ENCODE measurements around the gene SLC10A1. TPM values are rescaled to one million over a fixed set of nuclear protein-coding genes. Genes with fewer than 3 reads are reported as not detected.
"Not testable (repeated sequence)": the region's sequence is repeated elsewhere in the genome, so short reads cannot be mapped to it uniquely, and the experiment has no call there.

The SLC10A1 gene
- total RNA-seq, 1 donor from 2014 or later = not detected

DNA sequence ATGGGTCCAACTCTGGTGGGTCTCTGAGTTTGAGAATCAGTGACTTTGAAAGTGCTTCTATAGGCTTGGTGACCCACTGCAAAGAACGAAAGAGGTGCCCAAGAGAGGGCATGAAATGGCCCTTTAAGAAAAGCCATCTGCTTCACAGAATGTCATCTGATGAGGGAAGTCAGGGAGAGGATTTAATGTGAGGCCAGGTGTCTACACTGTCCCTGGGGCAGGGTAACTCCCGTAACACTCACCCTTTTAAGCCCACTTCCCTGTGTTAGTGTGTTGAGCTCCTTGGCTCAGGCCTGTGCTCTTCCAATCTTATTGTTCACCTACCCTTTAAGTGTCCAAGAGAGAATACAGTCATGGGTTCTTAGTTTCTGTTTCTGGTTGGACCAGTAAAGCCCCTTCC lies 46.5 kb downstream of the SLC10A1 start:
- intact Hi-C loops (cut with DNase I) = no loop called here
- no peak for DNase-seq (ENCODE audit: missing footprints)
- ATAC-seq = no peak

DNA sequence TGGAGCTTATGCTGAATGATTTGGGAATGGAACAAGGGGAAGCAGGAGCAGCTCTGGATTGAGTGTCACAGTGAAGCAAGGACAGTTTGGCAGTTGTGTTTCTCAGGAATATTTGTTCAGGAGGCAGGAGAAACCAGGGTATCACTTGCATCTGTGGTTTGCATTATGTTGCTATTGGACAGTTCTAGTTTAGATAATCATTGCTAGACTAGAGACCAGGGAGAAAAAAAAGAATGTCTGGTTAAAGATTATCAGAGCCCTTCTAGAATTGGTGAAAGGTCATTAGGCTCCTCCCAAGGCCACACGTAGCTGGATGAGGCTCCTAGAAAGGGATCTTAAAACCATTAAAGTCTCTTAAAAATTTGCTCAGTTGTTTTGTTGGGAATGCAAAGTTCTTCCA lies 47.1 kb downstream of the SLC10A1 start:
- intact Hi-C loops (cut with DNase I) = no loop called here
- ATAC-seq (no peak), DNase-seq (ENCODE audit: missing footprints) (no peak)

DNA sequence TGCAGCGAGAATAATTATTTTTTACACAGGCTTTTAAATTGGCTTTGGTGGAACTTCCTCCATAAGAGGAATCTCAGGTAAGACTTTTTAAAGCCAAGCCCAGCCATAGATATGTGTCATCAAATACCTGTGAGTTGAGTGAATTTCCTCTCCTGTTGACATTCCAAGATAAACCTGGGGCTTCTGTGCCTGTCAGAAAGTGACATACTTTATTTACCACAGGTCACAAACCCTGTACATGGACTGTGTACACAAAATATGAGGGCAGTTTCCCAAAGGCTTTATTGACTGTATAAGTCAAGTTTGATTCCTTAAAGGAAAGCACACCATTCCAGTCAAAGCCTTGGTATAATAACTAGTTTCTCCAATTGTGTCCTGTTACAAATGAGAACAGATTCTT lies 56.0 kb downstream of the SLC10A1 start:
- ATAC-seq = no peak
- no peak for DNase-seq (ENCODE audit: missing footprints)
- intact Hi-C loops (cut with DNase I) = no loop called here

DNA sequence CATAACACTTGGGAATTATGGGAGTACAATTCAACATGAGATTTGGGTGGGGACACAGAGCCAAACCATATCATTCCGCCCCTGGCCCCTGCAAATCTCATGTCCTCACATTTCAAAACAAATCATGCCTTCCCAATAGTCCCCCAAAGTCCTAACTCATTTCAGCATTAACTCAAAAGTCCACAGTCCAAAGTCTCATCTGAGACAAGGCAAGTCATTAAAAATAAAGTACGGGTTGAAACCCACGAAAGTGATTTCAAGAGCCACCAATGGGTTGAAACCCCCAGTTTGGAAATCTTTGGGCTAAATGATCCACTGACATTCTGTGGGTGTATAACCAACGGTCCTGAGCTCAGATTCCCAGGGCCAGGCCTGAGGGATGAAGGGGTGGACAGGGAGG lies 60.6 kb downstream of the SLC10A1 start:
- DNase-seq (ENCODE audit: missing footprints); intact Hi-C loops (cut with DNase I); ATAC-seq: not testable (repeated sequence)

DNA sequence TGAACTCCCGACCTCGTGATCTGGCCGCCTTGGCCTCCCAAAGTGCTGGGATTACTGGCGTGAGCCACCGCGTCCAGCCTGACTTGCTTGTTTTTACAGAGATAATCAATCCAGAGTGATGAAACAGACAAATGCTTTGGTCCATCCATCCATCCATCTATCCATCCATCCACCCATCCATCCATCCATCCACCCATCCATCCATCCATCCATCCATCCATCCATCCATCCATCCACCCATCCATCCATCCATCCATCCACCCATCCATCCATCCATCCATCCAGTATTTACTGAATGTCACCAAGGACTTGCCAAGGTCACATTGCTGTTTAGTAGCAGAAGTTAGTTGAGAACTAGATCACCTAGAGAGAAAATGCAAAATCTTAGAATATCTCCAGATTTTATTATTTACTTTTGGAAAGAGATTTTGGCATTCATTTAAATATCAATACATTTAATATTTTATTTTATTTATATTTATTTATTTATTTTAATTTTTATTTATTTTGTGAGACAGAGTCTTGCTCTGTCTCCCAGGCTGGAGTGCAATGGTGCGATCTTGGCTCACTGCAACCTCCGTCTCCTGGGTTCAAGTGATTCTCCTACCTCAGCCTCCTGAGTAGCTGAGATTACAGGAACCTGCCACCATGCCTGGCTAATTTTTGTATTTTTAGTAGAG lies 65.0 kb downstream of the SLC10A1 start:
- ATAC-seq; DNase-seq (ENCODE audit: missing footprints); intact Hi-C loops (cut with DNase I): not testable (repeated sequence)

DNA sequence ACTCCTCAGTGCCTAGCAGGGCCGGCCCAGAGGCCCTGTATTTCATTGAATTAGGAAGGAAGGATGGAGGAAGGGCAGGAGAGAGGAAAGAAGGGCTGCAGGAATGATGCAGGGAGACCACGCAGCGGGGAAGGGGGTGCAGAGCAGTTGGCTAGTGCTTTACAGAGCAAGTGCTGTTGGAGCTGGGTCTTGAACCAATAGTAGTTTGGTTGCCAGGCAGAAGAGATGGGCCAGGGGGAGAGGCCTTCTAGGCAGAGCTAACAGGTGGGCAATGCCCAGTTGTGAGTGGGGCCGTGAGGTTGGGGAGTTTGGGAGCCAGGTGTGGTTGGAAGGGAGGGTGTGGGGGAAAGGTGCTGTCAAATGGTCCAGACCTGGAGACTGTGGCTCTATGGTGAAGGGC lies 69.2 kb downstream of the SLC10A1 start:
- DNase-seq (ENCODE audit: missing footprints) (no peak), ATAC-seq (no peak)
- intact Hi-C loops (cut with DNase I) = loop anchor here (1.0 kb wide), 2 partner anchors 125 to 143 kb away; no protein-coding TSS in a partner anchor

DNA sequence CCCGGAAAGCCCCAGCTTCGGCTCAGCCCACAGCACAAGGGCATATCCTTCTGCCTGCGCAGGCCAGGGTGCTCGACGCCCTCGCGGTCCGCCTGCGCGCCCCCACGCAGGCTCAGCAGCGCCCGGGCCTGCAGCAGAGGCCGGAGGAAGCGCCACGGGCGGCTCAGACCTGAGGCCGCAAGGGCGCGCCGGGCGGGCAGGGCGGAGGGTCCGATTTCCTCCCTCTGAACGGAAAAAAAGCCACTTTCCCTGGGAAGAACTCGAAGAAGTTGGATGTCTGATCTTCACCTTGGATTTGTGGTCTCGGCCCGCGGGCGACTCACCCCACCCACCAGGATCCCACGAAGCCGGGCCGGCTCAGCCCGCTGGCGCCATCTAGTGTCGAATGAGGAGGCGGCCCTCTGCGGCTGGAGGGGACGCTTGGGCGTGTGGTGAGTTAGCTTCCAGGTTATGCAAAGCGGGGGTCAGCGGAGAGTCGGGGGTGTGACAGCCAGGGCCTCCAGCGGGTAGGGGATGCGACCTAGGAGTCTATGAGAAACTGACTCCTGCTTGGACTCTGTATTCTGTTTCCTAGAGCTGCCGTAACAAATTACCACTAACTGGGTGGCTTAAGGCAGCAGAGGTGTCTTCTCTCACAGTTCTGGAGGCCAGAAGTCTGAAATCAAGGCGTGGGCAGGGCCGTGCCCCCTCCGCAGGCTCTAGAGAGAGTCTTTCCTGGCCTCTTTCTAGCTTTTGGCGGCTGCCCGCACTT lies 70.1 kb downstream of the SLC10A1 start:
- DNase-seq (ENCODE audit: missing footprints) = peak; percentile 94
- ATAC-seq = peak; percentile 94
- intact Hi-C loops (cut with DNase I) = loop anchor here (1.0 kb wide), 2 partner anchors 124 to 142 kb away; no protein-coding TSS in a partner anchor

Other genes starting within 250 kb of the SLC10A1 start
- gene CCDC177, start 222.4 kb downstream of the SLC10A1 start, total RNA-seq = not detected
- 22.4 TPM for gene SUSD6, start 185.6 kb downstream of the SLC10A1 start, total RNA-seq
- 120 TPM for gene SRSF5, start 30.1 kb downstream of the SLC10A1 start, total RNA-seq
- 1.2 TPM for gene SMOC1, start 82.2 kb upstream of the SLC10A1 start, total RNA-seq